H1 (cell line): ENCODE data around the gene MARS1. TPM values are rescaled to one million over a fixed set of nuclear protein-coding genes. Genes with fewer than 3 reads are reported as not detected.
A peak's percentile ranks its signal among the peaks of the same experiment; 100 is the strongest.

ENCODE experiments used
- CTCF ChIA-PET: fragments of 300-600 bp; sonication (Branson Sonifier 250); formaldehyde crosslinking; loops from one replicate; lab custom pipeline; 2021; ENCODE audit not compliant: partially characterized antibody; lab: Charles Lee
- POLR2A ChIA-PET: fragments of 300-600 bp; sonication (Branson Sonifier 250); formaldehyde crosslinking; loops from one replicate; lab custom pipeline; 2021; ENCODE audit warnings: inconsistent platforms; ENCODE audit not compliant: partially characterized antibody; lab: Charles Lee
- DNase-seq, 2 experiments: peaks; one replicate each; pipeline versions ENCODE4 v3.0.0 to v3.0.0-alpha.2; 2010 to 2022; ENCODE audit warnings: low spot score in 2 of 2, low read depth in 1 of 2, mixed read lengths in 1 of 2
- FAIRE-seq: peaks from 2 replicates; lab custom pipeline; 2011; peaks lifted over from hg19 to GRCh38; lab: Jason Lieb, UNC
- H2AFZ ChIP-seq: 2 replicates; pipeline ENCODE4 v1.8.1; 2012; ENCODE audit warnings: low read length, inconsistent platforms
- H2AK5ac ChIP-seq: 2 replicates; pipeline ENCODE4 v1.6.1; 2013; ENCODE audit warnings: low read depth, low read length
- H2BK120ac ChIP-seq: replicated peaks from 2 replicates; pipeline ENCODE3; 2013; ENCODE audit warnings: low read depth, low read length, inconsistent platforms
- H2BK12ac ChIP-seq: 2 replicates; pipeline ENCODE4 v1.6.1; 2013; ENCODE audit warnings: low read depth, low read length
- H2BK15ac ChIP-seq: 2 replicates; pipeline ENCODE4 v1.6.1; 2013; ENCODE audit warnings: low read length
- H2BK20ac ChIP-seq: 2 replicates; pipeline ENCODE4 v1.6.1; 2013; ENCODE audit warnings: low read length
- H2BK5ac ChIP-seq: 2 replicates; pipeline ENCODE4 v1.6.1; 2013; ENCODE audit warnings: low read depth, low read length
- H3K14ac ChIP-seq: 2 replicates; pipeline ENCODE4 v1.6.1; 2013; ENCODE audit warnings: inconsistent platforms; ENCODE audit not compliant: insufficient read length
- H3K18ac ChIP-seq: 2 replicates; pipeline ENCODE4 v1.6.1; 2013; ENCODE audit warnings: low read length; ENCODE audit errors: extremely low read depth
- H3K23ac ChIP-seq: 2 replicates; pipeline ENCODE4 v1.6.1; 2013; ENCODE audit warnings: inconsistent platforms; ENCODE audit not compliant: insufficient read length
- H3K23me2 ChIP-seq: 2 replicates; pipeline ENCODE4 v1.6.1; 2013; ENCODE audit warnings: low read depth, low read length
- H3K27ac ChIP-seq: 2 replicates; pipeline ENCODE4 v1.6.1; 2011; ENCODE audit warnings: low read depth, low read length, inconsistent platforms
- H3K27me3 ChIP-seq, 4 experiments: replicated peaks in 1 of 4; 1 replicate in 1 of 4; 2 replicates in 3 of 4; pipeline versions ENCODE4 v1.6.1 to v1.8.1; 2011 to 2013; ENCODE audit warnings: low read length in 3 of 4, mild to moderate bottlenecking in 3 of 4, inconsistent platforms in 2 of 4, mixed read lengths in 2 of 4, moderate library complexity in 1 of 4; ENCODE audit not compliant: control insufficient read depth in 3 of 4, insufficient read depth in 3 of 4; ENCODE audit errors: extremely low read depth in 1 of 4
- H3K36me3 ChIP-seq, 4 experiments: 2 replicates each; pipeline versions ENCODE4 v1.6.1 to v1.8.1; 2011 to 2013; ENCODE audit warnings: mild to moderate bottlenecking in 4 of 4, low read length in 3 of 4, moderate library complexity in 2 of 4, control low read depth in 1 of 4, inconsistent platforms in 1 of 4; ENCODE audit not compliant: insufficient read depth in 4 of 4, control insufficient read depth in 2 of 4
- H3K4ac ChIP-seq: replicated peaks from 2 replicates; pipeline ENCODE3; 2013; ENCODE audit warnings: low read length, low read depth, mixed read lengths, inconsistent platforms; ENCODE audit not compliant: insufficient read length
- H3K4me1 ChIP-seq, 4 experiments: replicated peaks in 1 of 4; 1 replicate in 1 of 4; 2 replicates in 3 of 4; pipeline versions ENCODE4 v1.6.1 to v1.8.1; 2011 to 2013; ENCODE audit warnings: low read length in 3 of 4, inconsistent platforms in 2 of 4, mixed read lengths in 1 of 4; ENCODE audit not compliant: insufficient read depth in 4 of 4, control insufficient read depth in 3 of 4
- H3K4me2 ChIP-seq, 2 experiments: 2 replicates each; pipeline versions ENCODE4 v1.6.1 to v1.8.1; 2011 to 2013; ENCODE audit warnings: low read depth in 2 of 2, low read length in 2 of 2, control low read depth in 1 of 2, inconsistent platforms in 1 of 2, mild to moderate bottlenecking in 1 of 2; ENCODE audit not compliant: insufficient read depth in 1 of 2
- H3K4me3 ChIP-seq, 4 experiments: fragments of 200-600, 300-600 bp in 1 of 4; sonication (generic), shearing (Covaris generic), sonication (Bioruptor Twin) in 1 of 4; 2 replicates each; pipeline versions ENCODE4 v1.5.1 to v1.8.1; 2011 to 2016; ENCODE audit warnings: low read length in 4 of 4, low read depth in 3 of 4, control low read depth in 2 of 4, inconsistent platforms in 2 of 4, mild to moderate bottlenecking in 2 of 4, mixed read lengths in 1 of 4, moderate library complexity in 1 of 4; ENCODE audit not compliant: insufficient read depth in 2 of 4; ENCODE audit errors: extremely low read depth in 1 of 4
- H3K56ac ChIP-seq: replicated peaks from 2 replicates; pipeline ENCODE3; 2013; ENCODE audit warnings: low read depth, mild to moderate bottlenecking, mixed read lengths, low read length, inconsistent platforms; ENCODE audit not compliant: insufficient read length
- H3K79me1 ChIP-seq: 2 replicates; pipeline ENCODE4 v1.6.1; 2013; ENCODE audit warnings: low read depth, low read length, control low read depth
- H3K79me2 ChIP-seq, 2 experiments: 2 replicates each; pipeline versions ENCODE4 v1.6.1 to v1.8.1; 2012 to 2013; ENCODE audit warnings: low read length in 2 of 2, mild to moderate bottlenecking in 2 of 2, inconsistent platforms in 1 of 2; ENCODE audit not compliant: insufficient read depth in 2 of 2, control insufficient read depth in 1 of 2
- H3K9ac ChIP-seq, 4 experiments: replicated peaks in 1 of 4; 1 replicate in 1 of 4; 2 replicates in 3 of 4; pipeline versions ENCODE4 v1.6.1 to v1.8.1; 2011 to 2013; ENCODE audit warnings: low read depth in 3 of 4, low read length in 3 of 4, control low read depth in 2 of 4, mild to moderate bottlenecking in 2 of 4, moderate library complexity in 2 of 4, inconsistent platforms in 1 of 4; ENCODE audit errors: extremely low read depth in 1 of 4
- H3K9me3 ChIP-seq, 2 experiments: 2 replicates each; pipeline versions ENCODE4 v1.6.1 to v1.8.1; 2012 to 2013; ENCODE audit warnings: mild to moderate bottlenecking in 2 of 2, moderate library complexity in 2 of 2, control low read depth in 1 of 2, inconsistent platforms in 1 of 2, low read depth in 1 of 2, low read length in 1 of 2, mixed read lengths in 1 of 2; ENCODE audit not compliant: insufficient read depth in 2 of 2
- H4K20me1 ChIP-seq, 2 experiments: replicated peaks in 1 of 2; 2 replicates each; pipeline versions ENCODE3 to v1.8.1; 2011 to 2013; ENCODE audit warnings: inconsistent platforms in 2 of 2, low read length in 2 of 2, mild to moderate bottlenecking in 1 of 2; ENCODE audit not compliant: insufficient read depth in 2 of 2, control insufficient read depth in 1 of 2
- H4K5ac ChIP-seq: 2 replicates; pipeline ENCODE4 v1.6.1; 2013; ENCODE audit warnings: low read length, low read depth, mixed read lengths, inconsistent platforms; ENCODE audit not compliant: insufficient read length
- H4K8ac ChIP-seq: 2 replicates; pipeline ENCODE4 v1.8.0; 2013; ENCODE audit warnings: mild to moderate bottlenecking, moderate library complexity, low read length, inconsistent platforms; ENCODE audit not compliant: insufficient read depth; ENCODE audit errors: extremely low read depth
- H4K91ac ChIP-seq: replicated peaks from 2 replicates; pipeline ENCODE3; 2013; ENCODE audit warnings: low read length, mixed read lengths, inconsistent platforms; ENCODE audit not compliant: insufficient read length
- ATF2 ChIP-seq: IDR thresholded peaks from 2 replicates; pipeline ENCODE4 v1.6.1; 2012; ENCODE audit warnings: low read length, inconsistent platforms
- CTCF ChIP-seq, 3 experiments: IDR thresholded peaks; 1 replicate in 2 of 3; 2 replicates in 1 of 3; pipeline versions ENCODE4 v1.5.1 to v1.6.1; 2011; ENCODE audit warnings: low read length in 3 of 3, mild to moderate bottlenecking in 3 of 3, inconsistent platforms in 2 of 3, low read depth in 1 of 3, moderate library complexity in 1 of 3; ENCODE audit not compliant: insufficient read depth in 1 of 3; ENCODE audit errors: control extremely low read depth in 1 of 3
- FOSL1 ChIP-seq: IDR thresholded peaks from 2 replicates; pipeline ENCODE4 v1.6.1; 2011; ENCODE audit warnings: mild to moderate bottlenecking, low read depth, low read length, moderate library complexity; ENCODE audit not compliant: insufficient read depth
- MAFK ChIP-seq: IDR thresholded peaks from 2 replicates; pipeline ENCODE4 v1.6.1; 2012; ENCODE audit warnings: low read depth, mild to moderate bottlenecking, improper control_type of control experiment, low read length
- POLR2AphosphoS5 ChIP-seq: IDR thresholded peaks from 2 replicates; pipeline ENCODE4 v1.6.1; 2011; ENCODE audit warnings: low read depth, low read length
- RAD21 ChIP-seq, 2 experiments: IDR thresholded peaks in 1 of 2; conservative IDR thresholded peaks in 1 of 2; 2 replicates each; pipeline ENCODE4 v1.6.1; 2011; ENCODE audit warnings: low read depth in 2 of 2, low read length in 2 of 2, improper control_type of control experiment in 1 of 2, inconsistent platforms in 1 of 2, mild to moderate bottlenecking in 1 of 2, moderate library complexity in 1 of 2
- SP1 ChIP-seq: IDR thresholded peaks from 2 replicates; pipeline ENCODE4 v1.6.1; 2011; ENCODE audit warnings: low read depth, low read length
- WGBS, 2 experiments: shearing (Covaris generic) in 1 of 2; methylation state at CpG; one replicate each; pipeline versions ENCODE4 v1.1.6 to v1.1.7; 2013 to 2015; ENCODE audit warnings: low lambda C conversion rate in 2 of 2, mixed read lengths in 2 of 2, inconsistent platforms in 1 of 2, low coverage in 1 of 2, missing lambda C conversion rate in 1 of 2; ENCODE audit not compliant: insufficient replicate concordance in 2 of 2, insufficient coverage in 1 of 2, insufficient read length in 1 of 2; ENCODE audit errors: extremely low coverage in 1 of 2, missing lambda C conversion rate in 1 of 2; 5-methylcytosine and 5-hydroxymethylcytosine counted together
- polyA plus RNA-seq, 7 experiments: library from polyadenylated mRNA; depleted of rRNA in 3 of 7; stranded (reverse) in 5 of 7; unstranded in 2 of 7; fragments of >200 nt in 5 of 7; fragments of 200-250 nt in 2 of 7; gene quantifications; 1 replicate in 5 of 7; 2 replicates in 1 of 7; 4 replicates in 1 of 7; pipeline versions ENCODE4 v1.2.1 to v1.2.3, GENCODE V29; 2011 to 2013; ENCODE audit warnings: missing spikeins in 2 of 7, mixed read lengths in 2 of 7
- total RNA-seq: library from RNA; stranded (reverse); fragmentation: NEBNext Ultra II Directional; extraction: Animal tissue kit (Norgen Biotek cat#: 25700); gene quantifications from 2 replicates; pipeline ENCODE4 v1.2.1, GENCODE V29; 2021

Gene MARS1
- total and polyA plus RNA-seq, 2 of the 8 experiments (the other 6 are each of a cell fraction or from before 2014, with no cell fraction given), result 194 to 407 TPM

DNA sequence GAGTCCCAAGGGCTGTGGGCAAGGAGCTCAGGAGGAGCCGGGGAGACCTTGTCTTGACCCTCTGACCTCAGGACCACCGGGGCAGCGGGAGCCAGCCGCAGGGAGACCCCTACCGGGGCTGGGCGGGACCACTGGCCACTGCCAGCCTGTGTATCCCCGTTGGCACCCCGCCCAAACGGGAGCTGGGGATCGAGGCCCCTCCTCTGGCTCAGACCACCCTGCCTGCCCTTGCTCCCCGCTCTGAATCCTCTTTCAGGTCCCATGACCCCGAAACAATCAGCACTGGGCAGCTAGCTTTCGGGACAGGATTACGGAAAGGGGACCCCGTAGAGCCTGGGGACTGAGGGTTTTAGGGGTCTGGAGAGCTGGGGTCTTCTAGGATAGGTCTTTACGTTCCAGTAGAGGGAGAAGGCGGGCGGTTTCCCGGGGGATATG is 27.0 kb upstream of the MARS1 start:
- CTCF ChIA-PET, result interaction anchor here (0.5 to 18.5 kb wide), 9 partner anchors 8 to 530 kb away, joined by 3 to 478 read pairs (median 3); partner anchors contain the start of genes ARHGAP9, MARS1 and STAC3
- H2AK5ac ChIP-seq, result no peak overlapping the region
- H2BK15ac ChIP-seq, result no peak overlapping the region; the same call in 1 of the 2 replicates
- POLR2A ChIA-PET, result interaction anchor here (1.0 to 6.4 kb wide), 9 partner anchors 8 to 238 kb away, joined by 3 to 51 read pairs (median 5); partner anchors contain the start of genes INHBC and SHMT2
- H3K4me1 ChIP-seq, result peaks cover 0 to 16% (median 10%) of the 10 kb centered on the region in 4 experiments; a peak in 6 of 7 replicates
- DNase-seq, result peak in 1 of 2 experiments; percentile 88
- H3K9me3 ChIP-seq, result no peaks in the 10 kb centered on the region
- H3K14ac ChIP-seq, result no peak overlapping the region
- H2BK120ac ChIP-seq, result no peak overlapping the region
- H4K8ac ChIP-seq, result no peak overlapping the region
- no peak overlapping the region for H3K23ac ChIP-seq
- 2% methylated on average over 17 of the region's 19 CpGs; no CpG with 5 or more reads in 1 of the 2 experiments for WGBS, 2 experiments
- 0 out of 2 replicates have a peak overlapping the region, but pooled peaks have one; percentile 4 for H2BK12ac ChIP-seq
- peaks cover 0 to 16% of the 10 kb centered on the region in 2 experiments; a peak in 1 of 4 replicates for H3K79me2 ChIP-seq
- no peak overlapping the region for H2AFZ ChIP-seq
- peak overlapping the region; percentile 82; the same call in 1 of the 2 replicates for H2BK5ac ChIP-seq
- peaks cover 0 to 4% (median 0%) of the 10 kb centered on the region in 4 experiments; a peak in 4 of 8 replicates for H3K36me3 ChIP-seq
- no peaks in the 10 kb centered on the region for H4K20me1 ChIP-seq
- peaks cover 6% of the 10 kb centered on the region; the same call in 1 of the 2 replicates for H3K23me2 ChIP-seq
- H3K9ac ChIP-seq, result peak overlapping the region in 3 of 4 experiments; percentile 38 to 74 (median 72); a peak in 5 of 7 replicates
- H4K5ac ChIP-seq, result peak overlapping the region; percentile 62
- H3K4me3 ChIP-seq, result peak overlapping the region; percentile 67 to 91 (median 78)
- no peak overlapping the region for H2BK20ac ChIP-seq
- H4K91ac ChIP-seq, result no peak overlapping the region
- H3K18ac ChIP-seq, result peak overlapping the region; percentile 33; the same call in 1 of the 2 replicates
- H3K4ac ChIP-seq, result peak overlapping the region; percentile 10
- H3K79me1 ChIP-seq, result no peaks in the 10 kb centered on the region
- no peaks in the 10 kb centered on the region for H3K27me3 ChIP-seq
- H3K56ac ChIP-seq, result peak overlapping the region; percentile 11
- peak overlapping the region; percentile 84 to 95 for H3K4me2 ChIP-seq
- peak overlapping the region; percentile 87 for H3K27ac ChIP-seq
- no peak for FAIRE-seq
- TF ChIP-seq SP1 (no peak), RAD21 (IDR thresholded peaks at IDR 0.05 in 1 of 2, conservative IDR thresholded peaks at IDR 0.05 in 1 of 2; ENCODE audit: low read depth in 2 of 2, low read length in 2 of 2) (no peak), CTCF (IDR thresholded peaks at IDR 0.05; ENCODE audit: control extremely low read depth in 1 of 3, insufficient read depth in 1 of 3, low read depth in 1 of 3, low read length in 3 of 3) (peak in 1 of 3 experiments; percentile 37; a peak in 2 of 4 replicates), MAFK (no peak), FOSL1 (no peak), ATF2 (no peak), POLR2AphosphoS5 (peak; percentile 59)
